ENCODE data around the gene AREL1.

AREL1 gene

DNA sequence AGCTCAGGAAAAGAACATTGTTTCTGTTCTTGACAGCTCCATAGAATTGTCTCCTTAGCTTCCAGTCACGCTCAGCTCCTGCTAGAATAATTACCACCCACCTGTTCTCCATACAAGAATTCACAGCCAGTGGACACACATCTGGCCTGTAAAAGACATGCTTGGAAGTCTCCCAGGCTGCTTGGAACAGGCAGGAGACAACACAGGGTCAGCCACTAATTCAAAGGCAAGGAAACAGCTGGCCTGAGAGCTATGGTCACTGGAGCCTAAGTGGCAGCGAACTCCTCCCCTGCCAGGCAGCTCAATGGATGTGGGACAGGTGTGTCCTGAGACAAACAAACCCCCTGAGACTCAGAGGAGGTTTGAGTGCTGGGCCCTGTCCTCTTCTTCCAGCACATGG, 77.9 kb downstream of the AREL1 start:
- DNase-seq: no peak

GRCh38 chr14:74634481-74634880, 78.4 kb downstream of the AREL1 start:
- DNase-seq: no peak

DNA sequence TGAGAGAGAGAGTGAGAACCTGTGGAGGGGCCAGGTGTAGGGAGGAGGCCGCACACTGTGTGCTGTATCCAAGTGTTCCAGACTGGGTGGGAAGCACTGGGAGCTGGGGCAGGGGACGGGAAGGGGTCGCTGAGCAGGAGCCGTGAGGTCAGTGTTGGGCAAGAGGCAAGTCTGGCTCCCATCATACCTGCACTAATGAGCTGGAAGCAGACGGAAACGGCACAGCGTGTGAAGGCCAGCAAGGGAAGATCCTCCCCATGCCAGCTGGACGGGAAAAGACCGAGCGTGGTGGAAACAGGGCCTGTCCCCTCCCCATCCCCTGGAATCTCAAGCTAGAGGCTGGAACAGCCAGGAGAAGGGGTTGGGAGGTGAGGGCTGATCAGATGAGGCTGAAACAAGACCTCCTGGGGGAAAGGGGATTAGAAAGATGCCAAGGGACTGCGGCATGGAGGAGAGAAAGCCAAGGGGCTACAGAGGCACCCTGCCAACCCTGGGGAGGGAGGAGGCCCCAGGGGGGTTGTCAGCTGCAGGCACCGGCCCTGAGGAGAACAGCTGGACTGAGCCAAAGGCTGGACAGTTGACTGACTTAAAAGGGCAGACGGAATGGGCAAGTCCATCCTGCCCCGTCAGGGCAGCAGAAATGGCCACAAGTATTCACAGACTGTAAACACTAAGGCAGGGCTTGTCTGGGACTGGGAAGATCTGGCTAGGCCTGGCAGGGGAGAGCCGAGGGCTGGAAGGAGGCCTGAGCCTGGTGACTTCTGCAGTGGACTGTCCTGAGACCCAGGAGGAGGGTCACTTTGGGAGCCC, 81.8 kb downstream of the AREL1 start:
- DNase-seq: no peak

- no peak for DNase-seq
Measured at GRCh38 chr14:74628418-74628817, 84.5 kb downstream of the AREL1 start.

- DNase-seq: no peak
Measured at GRCh38 chr14:74627076-74627475, 85.8 kb downstream of the AREL1 start.

DNA sequence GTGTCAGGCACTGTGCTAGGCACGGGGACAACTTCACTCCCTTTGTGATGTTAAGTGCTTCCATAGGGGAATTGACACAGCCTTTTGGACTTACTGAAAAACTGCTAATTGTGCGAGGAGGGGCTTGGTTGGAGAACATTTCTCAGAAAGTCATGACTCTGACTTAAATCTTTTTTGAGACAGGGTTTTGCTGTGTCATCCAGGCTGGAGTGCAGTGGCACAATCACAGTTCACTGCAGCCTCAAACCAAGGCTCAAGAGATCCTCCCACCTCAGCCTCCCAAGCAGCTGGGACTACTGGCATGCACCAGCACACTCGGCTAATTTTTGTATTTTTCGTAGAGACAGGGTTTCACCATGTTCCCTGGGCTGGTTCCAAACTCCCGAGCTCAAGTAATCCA, 90.6 kb downstream of the AREL1 start:
- no peak for DNase-seq

DNA sequence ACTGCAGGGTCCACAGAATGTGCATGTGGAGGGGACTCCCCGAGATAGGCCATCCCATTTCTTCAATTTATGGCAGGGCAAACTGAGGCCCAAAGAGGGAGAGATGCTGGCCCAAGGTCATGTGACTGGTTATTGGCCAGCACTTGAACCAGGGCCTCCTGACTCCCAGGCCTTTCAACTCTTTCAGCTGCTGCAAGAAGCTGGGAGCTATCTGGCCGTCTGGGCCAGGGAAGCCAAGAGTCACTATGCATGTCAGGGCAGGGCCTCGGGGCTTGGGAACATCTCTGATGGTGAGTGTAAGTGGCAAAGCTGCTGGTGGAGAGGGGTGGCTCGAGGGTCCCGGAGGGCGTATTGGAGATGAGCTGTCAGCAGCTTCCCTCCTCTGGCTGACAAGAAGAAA, 91.3 kb downstream of the AREL1 start:
- DNase-seq: no peak

GRCh38 chr14:74620923-74621322, 92.0 kb downstream of the AREL1 start:
- no peak for DNase-seq

DNA sequence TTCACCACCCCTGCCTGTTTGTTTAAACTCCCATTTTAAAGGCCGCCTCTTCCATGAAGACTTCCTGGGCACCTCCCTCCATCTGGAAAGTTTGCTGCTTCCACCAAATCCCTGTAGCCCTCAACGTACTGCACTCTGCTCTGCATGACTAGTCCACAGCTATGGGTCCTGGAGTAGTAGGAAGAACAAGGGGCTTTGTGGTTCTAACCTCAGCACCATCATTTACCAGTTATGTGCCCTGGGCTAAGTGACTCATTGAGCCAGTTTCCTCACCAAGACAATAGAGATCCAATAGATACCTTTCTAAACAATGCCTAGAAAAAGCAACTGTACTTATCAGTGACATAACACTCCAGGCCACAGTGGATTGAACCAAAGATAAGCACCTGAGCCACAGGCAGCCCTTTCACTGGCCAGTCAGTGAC, 92.4 kb downstream of the AREL1 start:
- DNase-seq: peak; percentile 48

DNA sequence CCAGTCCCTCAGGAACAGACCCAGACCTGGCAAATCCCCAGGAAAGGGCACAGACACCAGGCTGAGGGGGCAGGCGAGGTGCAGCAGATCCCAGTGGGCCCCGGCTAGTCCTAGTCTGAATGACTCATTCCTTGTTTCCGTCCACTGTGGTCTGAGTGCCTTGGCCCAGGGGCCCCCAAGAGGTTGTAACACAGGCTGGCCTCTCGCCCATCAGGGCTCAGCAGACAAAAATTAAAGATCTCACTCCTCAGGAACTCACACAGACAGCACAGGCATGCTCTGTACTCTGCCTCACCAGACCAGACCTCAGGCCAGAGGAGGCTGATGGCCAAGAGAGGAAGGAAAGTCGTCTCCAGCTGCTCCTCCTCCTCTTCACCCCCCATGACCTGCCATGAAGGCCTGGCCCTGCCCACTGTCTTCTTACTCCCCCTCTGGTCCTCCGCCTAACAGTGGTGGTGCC, 93.2 kb downstream of the AREL1 start:
- DNase-seq: no peak

DNA sequence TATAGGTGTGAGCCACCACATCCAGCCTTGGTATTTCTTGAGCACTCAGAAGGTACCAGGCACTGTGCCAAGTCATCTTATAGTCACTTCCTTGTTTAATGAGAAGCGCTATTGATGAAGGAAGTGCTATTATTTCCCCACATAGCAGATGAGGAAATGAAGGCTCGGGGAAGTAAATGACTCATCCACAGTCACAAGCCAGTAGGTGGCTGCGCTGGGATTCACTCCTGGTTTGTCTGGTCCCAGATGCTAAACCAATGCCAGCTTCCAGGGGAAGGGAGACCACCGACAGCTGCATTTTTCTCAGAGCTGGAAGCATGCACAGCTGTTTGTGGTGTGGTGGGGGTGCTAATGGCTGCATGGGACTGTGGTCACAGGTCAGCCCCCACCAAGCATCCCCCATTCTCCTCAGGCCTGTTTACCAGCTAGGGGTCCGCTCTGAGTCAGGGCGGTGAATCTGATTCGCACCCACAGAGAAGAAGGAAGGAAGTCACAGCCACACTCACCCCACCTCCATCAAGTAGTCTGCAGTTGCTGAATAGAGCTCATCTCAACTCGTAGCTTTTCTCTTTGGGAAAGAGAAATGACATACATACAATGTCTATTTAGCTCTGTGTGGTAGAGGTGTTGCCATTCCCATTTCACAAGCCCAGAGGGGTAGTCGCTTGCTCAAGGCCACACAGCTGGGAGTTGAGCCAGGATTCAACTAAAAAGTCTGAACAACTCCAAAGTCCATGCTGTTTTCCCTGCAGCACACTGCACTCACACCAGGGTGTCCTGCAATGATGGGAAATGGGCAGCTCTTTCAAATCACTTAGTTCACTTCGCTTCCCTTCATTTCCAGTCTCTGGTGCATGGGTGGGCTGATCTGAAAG, 94.6 kb downstream of the AREL1 start:
- peak; percentile 69 for DNase-seq

GRCh38 chr14:74616996-74617700, 95.7 kb downstream of the AREL1 start:
- no peak for DNase-seq

GRCh38 chr14:74616507-74616906, 96.4 kb downstream of the AREL1 start:
- peak; percentile 31 for DNase-seq

DNA sequence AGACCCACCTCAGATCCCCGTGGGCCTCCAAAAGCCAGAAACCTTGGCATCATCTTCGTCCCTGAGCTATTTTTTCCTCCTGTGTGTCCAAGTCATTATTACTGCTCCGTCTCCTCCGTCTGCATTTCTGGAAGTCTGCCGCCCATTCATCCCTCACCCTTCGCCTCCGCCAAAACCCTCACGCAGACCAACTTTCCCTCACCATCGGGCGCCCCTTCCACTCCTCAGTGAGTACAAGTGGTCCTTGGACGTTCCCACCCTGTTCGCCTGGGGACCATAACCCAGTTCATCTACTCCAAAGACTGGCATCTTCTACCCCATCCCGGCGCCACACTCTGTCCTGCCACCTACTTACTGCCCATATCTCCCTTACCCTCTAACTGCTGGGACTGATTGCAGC, 97.1 kb downstream of the AREL1 start:
- no peak for DNase-seq

GRCh38 chr14:74614508-74615495, 98.1 kb downstream of the AREL1 start:
- DNase-seq: no peak

DNA sequence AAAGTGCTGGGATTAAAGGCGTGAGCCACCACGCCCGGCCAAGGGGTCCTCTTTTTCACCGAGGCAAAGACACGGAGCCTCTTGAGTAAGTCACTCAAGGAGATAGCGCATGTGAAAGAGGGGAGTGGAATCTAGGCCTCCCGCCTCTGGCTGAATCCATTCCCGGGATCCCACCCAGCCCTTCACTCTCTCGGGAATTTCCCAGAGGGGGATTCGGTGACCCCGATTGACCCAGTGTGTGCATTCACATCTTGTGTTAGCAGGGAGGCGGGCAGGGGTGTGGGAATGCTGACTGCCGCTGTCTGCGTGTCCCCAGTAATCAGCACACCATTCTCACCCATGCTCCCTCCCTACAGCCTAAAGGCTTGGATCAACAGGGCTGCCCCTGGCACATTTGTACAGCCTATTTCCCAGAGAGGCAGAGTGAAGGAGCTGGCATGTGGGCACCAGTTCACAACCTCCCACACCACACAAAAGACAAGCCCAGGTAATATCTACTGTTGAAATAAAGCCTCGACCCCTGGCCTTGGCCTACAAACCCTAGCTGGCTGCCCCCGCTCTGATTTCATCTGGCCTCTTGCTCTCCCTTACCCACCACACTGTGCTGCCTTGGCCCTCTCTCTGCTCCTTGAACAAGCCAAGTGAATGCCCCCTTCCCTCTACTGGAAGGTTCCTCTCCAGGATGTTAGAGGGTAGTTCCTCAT, 99.5 kb downstream of the AREL1 start:
- DNase-seq: no peak

- DNase-seq: peak; percentile 79
Measured at GRCh38 chr14:74612350-74613021, 100.4 kb downstream of the AREL1 start.

DNA sequence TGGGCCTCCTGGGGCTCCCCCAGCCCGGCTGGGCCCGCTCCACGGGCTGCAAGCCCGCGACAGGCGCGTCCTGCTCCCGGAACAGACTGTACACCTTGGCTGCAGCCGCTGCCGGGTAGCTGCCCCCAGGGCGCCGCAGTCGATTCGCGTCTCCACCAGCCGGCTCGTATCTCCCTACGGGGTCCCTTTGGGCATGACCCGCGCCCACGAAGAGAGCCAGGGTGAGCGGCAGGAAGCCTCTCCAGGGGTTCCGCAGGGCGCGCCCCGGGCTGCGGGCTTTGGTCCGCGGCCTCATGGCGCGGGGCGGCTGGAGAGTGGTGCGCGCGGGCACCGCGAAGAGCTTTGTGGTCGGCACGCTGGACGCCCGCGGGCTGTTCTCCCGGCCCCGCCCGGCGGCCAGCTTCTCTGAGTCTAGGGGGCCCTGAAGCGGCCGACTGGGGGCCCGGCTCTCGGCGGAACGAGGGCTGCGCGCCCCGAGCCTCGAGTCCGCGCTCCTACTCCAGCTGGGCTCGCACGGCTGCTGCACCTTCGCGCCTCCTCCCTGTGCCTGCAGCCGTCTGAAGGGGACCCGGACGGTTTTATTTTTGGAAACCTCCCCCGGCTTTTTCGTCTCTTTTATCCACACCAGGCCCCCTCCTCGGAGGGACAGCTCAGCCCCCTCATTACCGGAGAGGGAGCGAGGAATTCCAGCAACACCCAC, 101.1 kb downstream of the AREL1 start, which contains the start of gene LTBP2:
LTBP2 (minus strand) TSS at position 588 of the 700 bp plus-strand sequence; CDS start at position 295, 293 bp downstream.
- DNase-seq: no peak
